ENCODE measurements around the gene ME3. TPM values are rescaled to one million over a fixed set of nuclear protein-coding genes. Genes with fewer than 3 reads are reported as not detected.
A peak's percentile ranks its signal among the peaks of the same experiment; 100 is the strongest.

ME3 gene
- total and polyA plus RNA-seq, 12 donors = 13.9 to 128 (median 44.5) TPM

- no peaks in the 10 kb centered on the region for H3K27me3 ChIP-seq
- TF ChIP-seq POLR2A (IDR thresholded peaks at IDR 0.05) = no peak
- TF ChIP-seq, protein P1, sequence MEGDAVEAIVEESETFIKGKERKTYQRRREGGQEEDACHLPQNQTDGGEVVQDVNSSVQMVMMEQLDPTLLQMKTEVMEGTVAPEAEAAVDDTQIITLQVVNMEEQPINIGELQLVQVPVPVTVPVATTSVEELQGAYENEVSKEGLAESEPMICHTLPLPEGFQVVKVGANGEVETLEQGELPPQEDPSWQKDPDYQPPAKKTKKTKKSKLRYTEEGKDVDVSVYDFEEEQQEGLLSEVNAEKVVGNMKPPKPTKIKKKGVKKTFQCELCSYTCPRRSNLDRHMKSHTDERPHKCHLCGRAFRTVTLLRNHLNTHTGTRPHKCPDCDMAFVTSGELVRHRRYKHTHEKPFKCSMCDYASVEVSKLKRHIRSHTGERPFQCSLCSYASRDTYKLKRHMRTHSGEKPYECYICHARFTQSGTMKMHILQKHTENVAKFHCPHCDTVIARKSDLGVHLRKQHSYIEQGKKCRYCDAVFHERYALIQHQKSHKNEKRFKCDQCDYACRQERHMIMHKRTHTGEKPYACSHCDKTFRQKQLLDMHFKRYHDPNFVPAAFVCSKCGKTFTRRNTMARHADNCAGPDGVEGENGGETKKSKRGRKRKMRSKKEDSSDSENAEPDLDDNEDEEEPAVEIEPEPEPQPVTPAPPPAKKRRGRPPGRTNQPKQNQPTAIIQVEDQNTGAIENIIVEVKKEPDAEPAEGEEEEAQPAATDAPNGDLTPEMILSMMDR (IDR thresholded peaks at IDR 0.05) = no peak
- 50 to 68% (median 56%) methylated on average over 9 to 10 of the region's 10 CpGs for WGBS, 4 donors
- H3K9me3 ChIP-seq (replicated peaks in 1 of 3) = no peaks in the 10 kb centered on the region
- peak overlapping the region in 4 of 5 donors; percentile 14 to 56 (median 53) for H3K27ac ChIP-seq
- peak in 4 of 7 donors; percentile 35 to 71 (median 48) for DNase-seq
- H3K4me1 ChIP-seq (replicated peaks in 1 of 2) = peaks cover 15 to 30% of the 10 kb centered on the region in 2 donors
- H3K36me3 ChIP-seq (replicated peaks in 1 of 2) = no peaks in the 10 kb centered on the region
- intact Hi-C loops (cut with DNase I) = no loop called here
- no peak overlapping the region for H3K4me3 ChIP-seq
These were observed 198.2 kb downstream of the ME3 start for GRCh38 chr11:86473991-86474833.

GRCh38 chr11:86469491-86470388 is 202.7 kb downstream of the ME3 start:
- intact Hi-C loops (cut with DNase I) = no loop called here
- peak overlapping the region in 1 of 5 donors; percentile 40 for H3K27ac ChIP-seq
- DNase-seq = peak in 1 of 7 donors; percentile 22
- WGBS, 4 donors = 64 to 91% (median 75%) methylated on average over 5 of the region's 5 CpGs
- no peak overlapping the region for H3K4me3 ChIP-seq
- no peaks in the 10 kb centered on the region for H3K9me3 ChIP-seq (replicated peaks in 1 of 3)
- TF ChIP-seq POLR2A (IDR thresholded peaks at IDR 0.05) = no peak
- TF ChIP-seq, protein P1 (IDR thresholded peaks at IDR 0.05) = no peak
- no peaks in the 10 kb centered on the region for H3K27me3 ChIP-seq
- peaks cover 6 to 7% of the 10 kb centered on the region in 2 donors for H3K4me1 ChIP-seq (replicated peaks in 1 of 2)
- no peaks in the 10 kb centered on the region for H3K36me3 ChIP-seq (replicated peaks in 1 of 2)

- no peak for DNase-seq
- Histone ChIP-seq H3K4me1 (replicated peaks in 1 of 2) (no peaks in the 10 kb centered on the region), H3K4me3 (no peak overlapping the region), H3K36me3 (replicated peaks in 1 of 2) (no peaks in the 10 kb centered on the region), H3K27ac (no peak overlapping the region), H3K27me3 (no peaks in the 10 kb centered on the region), H3K9me3 (replicated peaks in 1 of 3) (no peaks in the 10 kb centered on the region)
- WGBS, 4 donors = 93 to 100% (median 99%) methylated on average over 1 of the region's 1 CpG
- intact Hi-C loops (cut with DNase I) = no loop called here
- TF ChIP-seq POLR2A (IDR thresholded peaks at IDR 0.05) = no peak
- TF ChIP-seq, protein P1 (IDR thresholded peaks at IDR 0.05) = no peak
These were observed 204.2 kb downstream of the ME3 start for GRCh38 chr11:86468169-86468568.
